AML-193 (cell line): ENCODE measurements around the gene VPS37B.

ENCODE experiments used
- DNase-seq, 2 experiments: peaks; one replicate each; lab custom pipeline; 2025; lab: John Stamatoyannopoulos, UW

Gene VPS37B

GRCh38 chr12:122866379-122866778 lies 29.5 kb downstream of the VPS37B start:
- no peak for DNase-seq

GRCh38 chr12:122865268-122866231 lies 30.4 kb downstream of the VPS37B start:
- no peak for DNase-seq

GRCh38 chr12:122864894-122865253 lies 31.1 kb downstream of the VPS37B start:
- DNase-seq, result no peak

- DNase-seq, result no peak
Measured at GRCh38 chr12:122862872-122863701, 32.8 kb downstream of the VPS37B start.

GRCh38 chr12:122862110-122862634 lies 33.8 kb downstream of the VPS37B start:
- DNase-seq, result no peak

- DNase-seq, result no peak
Measured at GRCh38 chr12:122861587-122861970, 34.3 kb downstream of the VPS37B start.

- no peak for DNase-seq
Measured at GRCh38 chr12:122860854-122861586, 34.9 kb downstream of the VPS37B start.

- DNase-seq, result peak; percentile 38 to 50
Measured at GRCh38 chr12:122860040-122860853, 35.7 kb downstream of the VPS37B start.

- no peak for DNase-seq
Measured at GRCh38 chr12:122859303-122860039, 36.5 kb downstream of the VPS37B start.

GRCh38 chr12:122858591-122859302 lies 37.2 kb downstream of the VPS37B start:
- no peak for DNase-seq

- DNase-seq, result no peak
Measured at GRCh38 chr12:122858171-122858570, 37.8 kb downstream of the VPS37B start.

- no peak for DNase-seq
Measured at GRCh38 chr12:122856999-122857671, 38.8 kb downstream of the VPS37B start.

GRCh38 chr12:122855928-122856831 lies 39.7 kb downstream of the VPS37B start:
- no peak for DNase-seq

- no peak for DNase-seq
Measured at GRCh38 chr12:122855071-122855829, 40.7 kb downstream of the VPS37B start.

- no peak for DNase-seq
Measured at GRCh38 chr12:122854554-122854953, 41.4 kb downstream of the VPS37B start.

GRCh38 chr12:122853582-122854245 lies 42.2 kb downstream of the VPS37B start:
- no peak for DNase-seq
